GM18907 (cell line): ENCODE data around the gene LRRC72.
"Not testable (repeated sequence)": the region's sequence is repeated elsewhere in the genome, so short reads cannot be mapped to it uniquely, and the experiment has no call there.

ENCODE experiments used
- ATAC-seq: cut with Tn5 transposase; IDR thresholded peaks from one replicate; pipeline ENCODE4 v1.9.1; 2021; ENCODE audit warnings: mild to moderate bottlenecking, moderate library complexity; ENCODE audit not compliant: unreplicated experiment

Gene LRRC72

DNA sequence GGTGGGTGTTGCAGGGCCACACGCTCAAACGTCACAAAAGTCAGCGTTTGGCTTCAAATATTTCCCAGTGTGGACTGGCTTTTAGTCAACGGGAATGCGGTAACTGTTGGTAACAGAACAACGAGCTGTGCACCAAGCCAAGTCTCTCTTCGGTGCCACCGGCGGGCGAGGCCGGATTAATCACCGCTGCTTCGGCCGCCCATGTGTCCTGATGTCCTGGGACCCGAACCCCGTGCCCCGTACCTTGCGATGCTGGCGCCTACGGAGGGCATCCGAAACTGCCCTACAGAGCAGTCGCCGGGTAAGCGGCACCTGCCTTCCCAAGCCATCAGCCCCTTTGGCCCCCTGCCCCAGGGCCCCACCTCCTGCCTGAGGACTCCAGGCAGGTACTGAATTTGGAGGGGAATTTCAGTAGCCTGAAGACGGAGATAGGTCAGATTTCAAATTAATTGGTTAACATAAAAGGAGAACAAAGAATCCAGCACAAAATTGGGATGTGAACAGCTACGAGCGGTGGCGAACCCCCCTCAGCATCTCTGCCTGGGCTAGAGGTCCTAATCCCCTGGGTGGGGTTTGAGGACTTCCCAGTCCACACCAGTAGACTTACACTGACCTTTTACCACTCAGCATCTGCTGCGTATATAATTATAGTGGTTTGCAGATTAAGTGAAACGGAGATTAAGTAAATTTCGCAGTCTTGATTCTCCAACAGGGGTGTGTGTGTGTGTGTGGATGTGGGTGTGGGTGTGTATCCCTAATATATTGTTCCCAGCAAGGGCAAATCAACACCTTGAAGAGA, at the start of gene LRRC72:
Gene LRRC72 (plus strand): TSS at position 84 of the 799 bp plus-strand sequence. CDS start 128 bp downstream, at position 212.
- no peak for ATAC-seq

DNA sequence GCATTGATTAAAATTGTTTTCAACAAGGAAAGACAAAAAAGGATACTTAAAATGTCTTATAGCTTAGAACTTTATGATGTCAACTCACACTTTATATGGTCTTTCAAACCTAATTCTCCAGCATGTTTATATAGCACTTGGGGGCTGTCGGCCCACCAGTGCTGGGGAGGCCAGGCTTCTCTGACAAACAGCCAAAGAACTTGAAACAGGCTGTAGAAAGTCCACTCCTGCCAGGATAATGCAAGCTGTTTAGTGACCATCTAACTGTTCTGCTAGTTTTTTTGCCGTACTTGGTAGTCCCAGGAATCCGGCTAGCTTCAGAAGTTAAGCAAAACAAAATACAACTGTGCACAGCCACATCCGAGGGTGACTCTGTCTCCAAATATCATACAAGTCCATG, 47.5 kb upstream of the LRRC72 start:
- no peak for ATAC-seq

DNA sequence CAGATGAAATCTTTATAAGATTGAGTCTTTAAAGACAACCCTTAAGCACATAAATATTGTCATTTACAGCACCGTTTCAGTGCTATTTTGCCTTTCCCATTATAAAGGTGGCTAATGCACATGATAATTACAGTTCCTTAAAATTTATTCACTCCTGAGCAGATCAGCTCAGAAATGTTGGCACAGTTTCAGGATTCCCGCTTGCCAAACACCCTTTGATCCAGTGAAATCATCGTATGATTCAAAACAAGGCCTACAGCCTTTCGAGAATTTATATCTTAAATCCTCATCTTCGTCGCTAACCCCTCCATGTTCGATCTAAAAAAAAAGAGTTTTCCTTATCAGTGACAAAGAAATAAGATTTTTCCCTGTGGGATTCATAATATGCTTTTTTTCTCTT, 47.0 kb upstream of the LRRC72 start:
- ATAC-seq, result no peak

DNA sequence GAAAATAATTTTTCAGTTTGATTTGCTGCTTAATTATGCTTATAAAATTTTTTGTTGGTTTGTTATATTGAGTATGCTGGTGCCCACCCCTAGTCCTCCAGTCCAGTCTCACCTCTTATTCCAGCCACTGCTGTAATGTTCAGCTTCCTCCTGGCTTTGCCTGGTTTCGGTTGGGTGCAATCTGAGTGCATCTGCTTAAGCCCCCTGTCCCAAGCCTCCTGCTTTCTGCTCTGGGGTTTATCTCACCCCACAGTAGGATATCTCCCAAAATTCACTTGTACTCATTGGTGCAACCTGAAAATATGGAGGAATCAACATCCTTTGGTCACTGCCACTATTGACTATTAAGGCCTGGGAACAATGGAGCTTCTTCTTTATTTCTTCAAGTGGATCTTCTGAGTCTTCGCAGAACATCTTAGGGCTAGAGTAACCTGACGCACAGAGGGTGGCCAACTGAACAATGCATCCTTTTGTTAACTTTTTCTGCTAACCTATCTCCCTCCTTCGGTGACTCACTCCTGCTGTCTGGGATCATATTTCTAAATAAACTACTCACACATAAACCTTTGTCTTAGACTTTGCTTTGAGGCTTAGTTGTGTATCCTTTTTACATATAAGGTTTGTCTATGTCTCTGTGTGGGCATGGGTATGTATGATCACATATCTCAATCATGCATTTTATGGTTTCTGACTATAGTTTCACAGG, 42.0 kb upstream of the LRRC72 start:
- no peak for ATAC-seq

DNA sequence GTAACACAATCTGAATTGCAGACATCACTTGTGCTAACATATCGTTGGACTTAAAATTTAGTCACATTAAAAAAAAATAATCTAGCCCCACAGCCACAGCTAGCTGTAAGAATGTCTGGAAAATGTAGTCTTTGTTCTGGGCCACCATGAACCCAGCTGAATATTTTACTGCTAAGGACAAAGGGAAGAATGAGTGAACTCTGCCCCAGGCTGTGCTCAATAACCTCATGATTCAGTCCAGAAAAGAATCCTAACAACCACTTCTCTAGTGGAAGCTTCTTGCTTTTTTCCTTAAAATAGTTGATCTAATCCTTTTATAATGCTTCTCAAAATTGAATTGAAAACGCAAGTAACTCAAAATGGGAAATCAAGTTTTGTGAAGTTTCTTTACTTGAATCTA, 35.5 kb upstream of the LRRC72 start:
- no peak for ATAC-seq

DNA sequence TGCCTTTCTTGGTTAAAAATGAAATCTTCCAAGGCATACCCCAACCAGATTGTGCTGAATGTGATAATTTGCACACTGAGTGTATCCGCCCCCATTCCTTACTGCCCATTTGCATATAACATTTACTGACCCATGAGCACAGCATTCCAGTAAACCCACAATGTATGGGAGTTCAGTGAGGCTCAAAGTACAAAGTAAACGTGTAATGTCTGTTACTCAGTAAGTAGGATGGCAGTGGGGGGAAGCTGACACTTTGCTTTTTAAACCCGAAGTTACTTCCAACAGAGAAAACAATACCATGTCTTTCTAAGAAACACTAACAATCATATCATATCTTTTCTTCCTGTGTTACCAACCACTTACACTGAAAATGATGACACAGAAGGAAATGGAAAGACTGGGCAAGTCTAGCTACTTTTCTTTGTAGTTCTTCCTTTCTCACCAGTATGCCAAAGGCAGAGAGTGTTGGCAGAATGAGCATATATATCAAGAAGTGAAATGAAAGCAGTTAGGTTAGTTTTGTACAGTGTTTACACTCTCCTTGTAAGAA, 34.0 kb upstream of the LRRC72 start:
- ATAC-seq, result no peak

DNA sequence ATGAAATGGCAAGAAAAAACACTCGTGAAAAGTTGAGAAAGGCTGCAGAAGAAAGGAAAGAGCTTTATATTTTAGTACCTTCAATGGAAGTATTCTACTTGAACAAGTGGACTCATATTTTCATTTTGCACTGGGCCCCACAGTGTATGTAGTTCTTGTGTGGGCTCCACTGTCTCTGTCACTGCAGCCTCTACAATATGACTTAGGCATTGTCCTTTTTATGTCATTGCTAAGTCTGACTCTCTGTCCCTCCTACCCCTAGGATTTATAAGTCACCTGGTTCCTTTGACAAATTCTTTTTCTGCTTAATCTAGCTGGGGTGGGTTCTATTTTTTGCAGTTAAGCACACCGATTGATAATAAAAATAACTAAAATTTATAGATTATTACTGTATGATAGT, 33.4 kb upstream of the LRRC72 start:
- ATAC-seq, result no peak

DNA sequence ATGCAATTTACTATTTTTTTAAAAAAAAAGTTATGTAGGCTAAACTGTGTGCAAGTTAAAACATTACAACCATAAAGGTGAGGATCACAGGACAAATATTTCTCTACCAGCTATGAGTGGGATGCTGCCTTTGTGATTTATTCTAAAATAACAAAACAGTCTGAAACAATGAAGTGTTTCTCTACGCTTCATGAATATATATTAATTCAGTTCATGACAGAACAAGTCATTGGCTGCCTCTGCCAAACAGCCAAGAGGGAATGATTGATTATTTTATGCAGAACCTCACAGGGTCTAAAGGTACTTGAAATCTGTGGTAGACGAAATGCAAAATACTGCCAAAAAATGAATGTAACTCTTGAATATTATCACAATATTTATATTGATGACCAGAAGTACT, 32.1 kb upstream of the LRRC72 start:
- no peak for ATAC-seq

DNA sequence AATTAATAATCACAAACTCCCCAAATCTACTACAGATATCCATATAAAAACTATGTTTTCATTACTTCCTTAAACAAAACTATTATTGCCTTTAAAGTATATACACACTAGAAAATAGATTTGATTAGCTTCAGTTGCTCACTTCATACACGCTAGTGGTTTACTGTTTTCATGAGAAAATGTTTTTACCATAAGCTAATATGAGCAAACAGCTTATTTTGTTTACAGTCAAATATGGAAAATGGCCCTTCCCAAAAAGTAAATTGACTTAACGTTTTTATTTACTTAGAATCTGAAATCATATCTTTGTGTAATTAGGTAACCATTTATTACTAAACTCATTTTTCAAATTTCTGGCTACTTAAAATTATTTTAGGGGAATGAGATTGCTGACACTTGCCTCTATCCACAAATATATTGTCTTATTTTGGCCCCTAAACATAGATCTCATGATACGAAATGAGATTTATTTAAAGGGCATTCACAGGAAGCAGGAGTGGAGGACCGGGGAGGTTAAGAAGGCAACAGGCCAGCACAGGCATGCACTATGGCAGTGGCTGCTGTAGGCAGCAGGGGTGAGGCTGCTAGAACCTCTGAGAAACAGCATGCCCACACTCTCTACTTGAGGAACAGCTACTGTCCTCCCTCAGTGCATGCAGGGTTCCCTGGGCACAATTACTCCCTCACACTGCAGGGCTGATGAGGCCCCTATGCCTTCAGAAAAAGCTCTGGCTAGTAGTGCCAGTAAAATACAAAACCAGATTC, 31.5 kb upstream of the LRRC72 start:
- ATAC-seq, result no peak

DNA sequence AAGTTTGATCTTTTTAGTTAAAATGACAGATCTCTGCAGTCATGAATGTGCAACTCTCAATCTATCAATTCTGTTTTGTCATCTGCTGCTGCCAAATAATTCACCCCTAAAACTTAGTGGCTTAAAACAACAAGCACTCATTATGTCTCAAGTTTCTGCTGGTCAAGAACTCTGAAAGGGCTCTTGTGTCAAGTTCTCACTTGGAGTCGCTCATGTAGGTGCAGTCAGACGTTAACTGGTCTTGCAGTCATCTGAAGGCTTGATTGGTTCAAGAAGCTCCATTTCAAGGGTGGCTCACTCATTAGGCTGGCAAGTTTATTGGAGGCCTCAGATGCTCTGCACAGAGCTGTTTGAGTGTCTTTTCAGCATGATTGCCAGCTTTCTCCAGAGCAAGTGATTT, 28.5 kb upstream of the LRRC72 start:
- no peak for ATAC-seq

DNA sequence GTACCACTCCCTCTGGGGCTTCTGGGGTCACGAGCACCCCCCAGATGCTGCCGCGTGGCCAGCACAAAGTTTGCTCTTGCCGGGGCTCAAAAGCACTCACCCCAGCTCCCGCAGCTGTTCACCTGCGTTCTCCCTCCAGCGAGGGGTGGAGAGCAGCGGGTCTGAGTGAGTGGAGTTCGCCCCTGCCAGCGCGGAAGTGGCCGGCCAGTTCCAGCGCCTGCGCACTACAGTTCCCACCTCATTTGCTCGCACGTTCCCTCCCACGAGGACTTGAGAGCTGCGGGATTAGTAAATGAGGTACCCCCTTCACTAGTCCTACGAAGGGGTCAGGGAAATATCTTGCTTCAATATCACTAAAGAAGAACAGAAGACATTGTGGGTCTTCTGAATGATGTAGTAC, 24.3 kb upstream of the LRRC72 start:
- ATAC-seq, result no peak

DNA sequence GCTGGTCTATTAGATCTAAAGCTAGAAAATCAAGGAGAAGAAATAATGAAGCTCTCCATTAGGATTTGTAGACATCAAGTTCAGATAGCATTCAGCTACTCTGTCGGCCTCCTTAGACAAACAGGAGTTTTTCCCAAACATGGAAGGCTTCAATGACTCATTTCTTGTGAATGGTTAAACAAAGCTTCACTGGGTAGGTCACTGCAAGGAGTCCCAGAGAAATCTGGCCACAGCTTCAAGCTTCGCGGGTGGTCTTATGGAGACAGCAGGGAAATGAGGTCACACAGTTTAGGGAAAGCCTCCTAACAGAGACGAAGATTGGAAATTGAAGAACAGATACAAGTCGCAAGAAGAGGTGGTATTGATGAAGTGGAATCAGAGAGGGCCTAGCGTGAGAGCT, 22.6 kb upstream of the LRRC72 start:
- ATAC-seq, result no peak

DNA sequence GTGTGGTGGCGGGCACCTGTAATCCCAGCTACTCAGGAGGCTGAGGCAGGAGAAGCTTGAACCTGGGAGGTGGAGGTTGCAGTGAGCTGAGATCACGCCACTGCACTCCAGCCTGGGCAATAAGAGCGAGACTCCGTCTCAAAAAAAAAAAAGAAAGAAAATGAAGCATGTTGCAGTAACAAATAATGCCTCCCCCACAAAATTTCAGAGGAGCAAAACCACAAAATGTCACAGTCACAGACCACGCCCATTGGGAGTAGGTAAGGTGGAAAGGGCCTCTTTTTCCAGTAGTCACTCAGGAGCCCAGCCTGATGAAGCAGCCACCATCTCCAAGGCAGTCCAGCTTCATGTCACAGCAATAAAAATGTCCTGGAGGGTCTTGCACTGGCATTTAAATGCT, 20.2 kb upstream of the LRRC72 start:
- not testable (repeated sequence) for ATAC-seq

DNA sequence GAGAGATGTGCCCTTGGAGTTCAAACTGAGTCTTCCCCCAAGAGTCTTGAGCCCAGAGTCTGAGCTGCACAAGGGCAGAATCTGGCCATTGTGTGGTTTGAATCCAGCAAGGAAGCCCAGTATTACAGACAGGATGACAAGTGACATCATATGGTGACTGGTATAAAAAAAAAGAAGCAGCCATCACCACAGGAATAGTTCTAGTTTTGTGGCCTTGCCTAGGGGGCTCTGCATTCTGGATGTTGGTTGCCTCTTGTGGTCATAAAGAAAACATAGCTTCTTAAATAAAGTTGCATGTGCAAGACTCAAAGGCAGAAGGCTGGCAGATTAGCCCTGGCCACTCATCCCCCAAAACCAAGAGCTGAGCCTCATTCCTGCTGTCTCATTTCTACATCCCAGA, 16.8 kb upstream of the LRRC72 start:
- no peak for ATAC-seq

DNA sequence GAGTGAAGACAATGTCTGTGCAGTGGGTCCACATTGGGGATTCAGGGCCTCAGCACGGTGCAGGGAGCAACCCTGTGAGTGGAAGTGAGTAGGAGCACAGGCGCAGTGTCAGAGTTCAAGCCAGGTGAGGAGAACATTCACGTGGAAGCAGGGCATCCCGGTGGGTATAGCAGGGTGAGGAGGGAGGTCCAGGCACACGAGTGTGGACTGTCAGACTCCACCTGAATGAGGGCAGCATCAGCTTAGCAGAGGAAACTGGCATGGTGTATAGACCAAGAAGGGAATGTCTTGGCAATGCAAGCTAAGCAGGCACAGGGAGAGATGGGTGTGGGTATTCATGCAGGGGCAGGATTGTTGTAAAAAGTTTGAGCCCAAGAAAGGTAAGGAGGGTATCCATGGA, 15.3 kb upstream of the LRRC72 start:
- no peak for ATAC-seq

DNA sequence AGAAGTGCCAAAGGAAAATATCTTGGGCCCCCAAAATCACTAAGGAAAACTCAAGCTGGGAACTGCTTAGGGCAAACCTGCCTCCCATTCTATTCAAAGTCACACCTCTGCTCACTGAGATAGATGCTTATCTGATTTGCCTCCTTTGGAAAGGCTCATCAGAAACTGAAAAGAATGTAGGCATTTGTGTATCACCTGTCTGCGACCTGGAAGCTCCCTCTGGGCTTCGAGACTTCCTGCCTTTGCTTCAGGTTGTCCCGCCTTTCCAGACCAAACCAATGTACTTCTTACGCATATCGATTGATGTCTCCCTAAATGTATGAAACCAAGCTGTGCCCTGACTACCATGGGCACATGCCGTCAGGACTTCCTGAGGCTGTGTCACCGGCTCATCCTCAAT, 14.5 kb upstream of the LRRC72 start:
- ATAC-seq, result no peak

DNA sequence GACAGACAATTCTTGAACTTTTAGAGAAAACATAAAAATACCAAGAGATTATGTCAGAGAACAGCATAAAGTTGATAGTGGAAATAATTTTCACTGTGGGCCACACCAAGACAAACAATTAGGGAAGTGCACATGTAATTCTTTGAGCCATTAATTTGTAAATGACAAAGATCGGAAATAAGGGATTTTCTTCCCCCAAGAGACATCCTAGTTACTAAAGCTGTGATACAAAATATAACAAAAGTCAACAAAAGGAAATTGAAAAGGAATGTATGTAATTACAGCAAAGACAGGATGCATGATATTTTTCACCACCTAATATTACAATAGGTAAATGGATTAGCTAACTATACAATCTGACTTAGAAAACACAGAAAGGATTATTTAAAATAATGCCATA, 12.4 kb upstream of the LRRC72 start:
- ATAC-seq, result no peak

DNA sequence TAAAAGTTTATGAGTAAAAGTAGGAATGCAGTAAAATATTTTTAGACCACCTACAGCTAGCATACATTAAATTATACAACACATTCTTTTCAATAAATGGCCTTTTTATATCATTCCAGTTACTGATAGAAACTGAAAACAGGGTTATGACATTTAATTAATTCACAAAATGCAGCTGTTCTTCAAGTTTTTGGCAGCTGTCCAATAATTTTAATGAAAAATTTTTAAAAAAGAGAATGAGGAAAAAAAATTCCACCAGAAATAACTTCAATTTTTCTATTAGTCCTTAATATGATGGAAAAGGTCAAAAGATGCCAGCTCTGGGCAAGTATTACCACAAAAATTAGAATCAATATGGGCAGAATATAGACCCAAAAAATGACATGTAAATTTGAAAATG, 11.9 kb upstream of the LRRC72 start:
- no peak for ATAC-seq

DNA sequence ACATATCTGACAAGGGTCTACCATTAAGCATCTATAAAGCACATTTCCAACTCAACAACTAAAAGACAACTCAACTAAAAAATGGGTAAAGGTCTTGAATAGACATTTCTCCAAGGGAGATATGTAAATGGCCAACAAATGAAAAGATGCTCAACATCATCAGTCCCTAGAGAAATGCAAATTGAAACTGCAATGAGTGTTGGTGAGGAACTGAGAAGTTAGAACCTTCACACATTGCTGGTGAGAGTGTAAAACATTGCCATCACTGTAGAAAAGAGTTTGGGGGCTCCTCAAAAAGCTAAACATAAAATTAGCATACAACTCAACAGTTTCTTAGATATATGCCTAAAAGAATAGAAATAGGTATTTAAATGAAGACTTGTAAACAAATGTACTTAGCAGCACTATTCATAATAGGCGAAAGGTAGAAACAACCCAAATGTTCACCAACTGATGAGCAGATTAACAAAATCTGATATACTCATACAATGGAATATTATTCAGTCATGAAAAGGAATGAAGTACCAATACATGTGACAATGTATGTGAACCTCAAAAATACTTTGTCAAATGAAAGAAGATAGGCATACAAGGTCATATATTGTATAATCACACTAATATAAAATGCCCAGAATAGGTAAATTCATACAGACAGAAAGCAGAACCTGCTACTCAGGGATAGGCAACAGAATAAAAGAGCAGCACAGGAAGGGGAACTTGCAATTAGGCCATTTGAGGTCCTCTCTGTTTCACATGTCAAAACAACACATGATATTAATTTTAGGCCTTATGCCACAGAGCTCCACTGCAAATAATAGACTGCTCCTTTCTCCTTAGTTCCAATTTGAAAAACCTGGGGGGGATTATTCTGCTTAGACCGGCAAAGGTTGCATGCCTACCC, 10.6 kb upstream of the LRRC72 start:
- no peak for ATAC-seq

DNA sequence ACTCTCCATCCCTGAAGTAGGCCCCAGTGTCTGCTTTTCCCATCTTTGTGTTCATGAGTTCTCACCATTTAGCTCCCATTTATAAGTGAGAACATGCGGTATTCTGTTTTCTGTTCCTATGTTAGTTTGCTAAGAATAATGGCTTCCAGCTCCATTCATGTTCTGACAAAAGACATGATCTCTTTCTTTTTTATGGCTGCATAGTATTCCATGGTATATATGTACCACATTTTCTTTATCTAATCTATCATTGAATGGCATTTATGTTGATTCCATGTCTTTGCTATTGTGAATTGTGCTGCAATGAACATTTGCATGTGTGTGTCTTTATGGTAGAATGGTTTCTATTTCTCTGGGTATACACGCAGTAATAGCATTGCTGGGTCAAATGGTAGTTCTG, 6.6 kb upstream of the LRRC72 start:
- not testable (repeated sequence) for ATAC-seq
